Fibroblast of pulmonary artery (primary cell): ENCODE results near the gene AKR1D1.

Experiments used
- DNase-seq: peaks from one replicate; pipeline ENCODE4 v3.0.0-alpha.2; 2010; ENCODE audit warnings: low read depth
- H3K4me3 ChIP-seq: replicated peaks from 2 replicates; pipeline ENCODE4 v1.5.1; 2011; ENCODE audit warnings: low read depth, mild to moderate bottlenecking, control low read depth, low read length, moderate library complexity
- CTCF ChIP-seq: IDR thresholded peaks from 2 replicates; pipeline ENCODE4 v1.5.1; 2011; ENCODE audit warnings: mild to moderate bottlenecking, control low read depth, low read length, inconsistent platforms; ENCODE audit errors: missing control alignments

The AKR1D1 gene

GRCh38 chr7:138063400-138063799, 12.9 kb upstream of the AKR1D1 start:
- no peak overlapping the region for H3K4me3 ChIP-seq
- DNase-seq: no peak
- TF ChIP-seq CTCF: no peak

GRCh38 chr7:138064856-138065357, 11.4 kb upstream of the AKR1D1 start:
- DNase-seq: peak; percentile 48
- no peak overlapping the region for H3K4me3 ChIP-seq
- TF ChIP-seq CTCF: no peak

- DNase-seq: no peak
- no peak overlapping the region for H3K4me3 ChIP-seq
- TF ChIP-seq CTCF: no peak
These were observed 10.4 kb upstream of the AKR1D1 start for GRCh38 chr7:138065827-138066226.

GRCh38 chr7:138066954-138067394, 9.3 kb upstream of the AKR1D1 start:
- no peak for DNase-seq
- TF ChIP-seq CTCF: no peak
- H3K4me3 ChIP-seq: no peak overlapping the region

- DNase-seq: no peak
- H3K4me3 ChIP-seq: no peak overlapping the region
- TF ChIP-seq CTCF: no peak
These were observed 8.5 kb upstream of the AKR1D1 start for GRCh38 chr7:138067774-138068173.

GRCh38 chr7:138070908-138071307, 5.4 kb upstream of the AKR1D1 start:
- no peak overlapping the region for H3K4me3 ChIP-seq
- DNase-seq: no peak
- no peak for TF ChIP-seq CTCF

GRCh38 chr7:138072726-138073125, 3.5 kb upstream of the AKR1D1 start:
- TF ChIP-seq CTCF: no peak
- no peak for DNase-seq
- H3K4me3 ChIP-seq: no peak overlapping the region
